Activated T-cell treated with anti-CD3 and anti-CD28 coated beads, Interleukin-2, amount 50 U/mL, for 1 hour (primary cell): Measurements from ENCODE around the gene USP19.
A peak's percentile ranks its signal among the peaks of the same experiment; 100 is the strongest.

Experiments
- DNase-seq: peaks from one replicate; pipeline ENCODE4 v3.0.0-alpha.2; 2020

The USP19 gene

GRCh38 chr3:49133226-49133951, 12.8 kb upstream of the USP19 start:
- no peak for DNase-seq

- DNase-seq: no peak
Measured at GRCh38 chr3:49132437-49133225, 12.0 kb upstream of the USP19 start, which contains the start of gene LAMB2. LAMB2 (minus strand) TSS chr3:49133050; CDS start chr3:49132867, 183 bp downstream.

GRCh38 chr3:49132073-49132436, 11.4 kb upstream of the USP19 start:
- DNase-seq: no peak

GRCh38 chr3:49131576-49131975, 11.0 kb upstream of the USP19 start:
- no peak for DNase-seq

- DNase-seq: no peak
Measured at GRCh38 chr3:49131040-49131439, 10.4 kb upstream of the USP19 start.

- no peak for DNase-seq
Measured at GRCh38 chr3:49124991-49125670, 4.5 kb upstream of the USP19 start.

GRCh38 chr3:49124203-49124602, 3.6 kb upstream of the USP19 start:
- DNase-seq: no peak

GRCh38 chr3:49123687-49124086, 3.1 kb upstream of the USP19 start:
- DNase-seq: no peak

- DNase-seq: no peak
Measured at GRCh38 chr3:49122886-49123545, 2.4 kb upstream of the USP19 start.

GRCh38 chr3:49122451-49122850, 1.8 kb upstream of the USP19 start:
- DNase-seq: no peak

GRCh38 chr3:49122022-49122421, 1.4 kb upstream of the USP19 start:
- no peak for DNase-seq

- DNase-seq: no peak
Measured at GRCh38 chr3:49121132-49121736, 611 bp upstream of the USP19 start.

GRCh38 chr3:49120096-49120437, 556 bp downstream of the USP19 start:
- DNase-seq: no peak

GRCh38 chr3:49119439-49119838, 1.2 kb downstream of the USP19 start:
- DNase-seq: no peak

- DNase-seq: no peak
Measured at GRCh38 chr3:49119036-49119435, 1.6 kb downstream of the USP19 start.

- no peak for DNase-seq
Measured at GRCh38 chr3:49112262-49112661, 8.4 kb downstream of the USP19 start.

GRCh38 chr3:49111347-49111746, 9.3 kb downstream of the USP19 start:
- DNase-seq: no peak

- DNase-seq: no peak
Measured at GRCh38 chr3:49110780-49111179, 9.8 kb downstream of the USP19 start.

- no peak for DNase-seq
Measured at GRCh38 chr3:49108346-49108745, 12.3 kb downstream of the USP19 start.

- DNase-seq: peak; percentile 84
Measured at GRCh38 chr3:49104427-49105291, 16.0 kb downstream of the USP19 start, which contains the start of gene QARS1. QARS1 (minus strand) TSS chr3:49104757; CDS start chr3:49104733, 24 bp downstream.

GRCh38 chr3:49104052-49104426, 16.6 kb downstream of the USP19 start:
- no peak for DNase-seq
